HepG2 (cell line): ENCODE measurements around the gene SDK2.

Experiments used
- JUNB ChIP-seq: sonication (generic); formaldehyde crosslinking; IDR thresholded peaks from 2 replicates; pipeline ENCODE4 v1.8.0; 2022; ENCODE audit warnings: missing genetic modification reagents, mild to moderate bottlenecking, borderline replicate concordance
- MED8 ChIP-seq: sonication (generic); formaldehyde crosslinking; IDR thresholded peaks from 2 replicates; pipeline ENCODE4 v1.8.1; 2023; ENCODE audit warnings: mild to moderate bottlenecking, missing genetic modification reagents; ENCODE audit not compliant: insufficient replicate concordance
- TAF15 ChIP-seq: fragments of 200-400 bp; formaldehyde crosslinking; IDR thresholded peaks from one replicate; pipeline ENCODE4 v1.6.1; 2018; ENCODE audit warnings: mild to moderate bottlenecking, low read depth, low read length; ENCODE audit not compliant: poor library complexity, severe bottlenecking
- TF ChIP-seq, protein P1 (sequence below): sonication (generic); formaldehyde crosslinking; IDR thresholded peaks from 2 replicates; pipeline ENCODE4 v1.5.1; 2020; ENCODE audit warnings: mild to moderate bottlenecking, missing genetic modification reagents, moderate library complexity

DNA sequence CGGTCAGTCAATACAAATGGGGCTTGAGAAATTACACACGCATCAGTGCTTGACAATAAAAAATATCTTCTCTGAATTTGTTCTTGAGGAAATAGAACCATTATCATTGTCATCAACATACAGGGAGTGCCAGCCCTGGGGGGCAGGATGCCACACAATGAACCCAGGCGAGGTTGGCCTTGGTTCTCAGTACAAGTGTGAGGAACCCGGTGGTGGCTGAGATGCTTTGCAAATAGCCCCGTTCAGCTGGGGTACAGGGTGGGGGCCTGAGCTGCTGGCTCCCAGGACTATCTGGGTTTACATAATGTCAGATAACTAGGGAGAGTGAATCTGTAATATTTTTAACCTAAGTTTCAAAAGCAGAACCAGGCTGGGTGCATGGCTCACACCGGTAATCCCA is 219.7 kb downstream of the SDK2 start:
- TF ChIP-seq TAF15 (no peak), JUNB (CRISPR knock-in tag) (no peak), MED8 (CRISPR knock-in tag) (no peak)
- TF ChIP-seq, protein P1, sequence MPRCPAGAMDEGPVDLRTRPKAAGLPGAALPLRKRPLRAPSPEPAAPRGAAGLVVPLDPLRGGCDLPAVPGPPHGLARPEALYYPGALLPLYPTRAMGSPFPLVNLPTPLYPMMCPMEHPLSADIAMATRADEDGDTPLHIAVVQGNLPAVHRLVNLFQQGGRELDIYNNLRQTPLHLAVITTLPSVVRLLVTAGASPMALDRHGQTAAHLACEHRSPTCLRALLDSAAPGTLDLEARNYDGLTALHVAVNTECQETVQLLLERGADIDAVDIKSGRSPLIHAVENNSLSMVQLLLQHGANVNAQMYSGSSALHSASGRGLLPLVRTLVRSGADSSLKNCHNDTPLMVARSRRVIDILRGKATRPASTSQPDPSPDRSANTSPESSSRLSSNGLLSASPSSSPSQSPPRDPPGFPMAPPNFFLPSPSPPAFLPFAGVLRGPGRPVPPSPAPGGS (CRISPR knock-in tag) = no peak
